Panc1 (cell line): Measurements from ENCODE around the gene RPH3AL.
"Not testable (repeated sequence)": the region's sequence is repeated elsewhere in the genome, so short reads cannot be mapped to it uniquely, and the experiment has no call there.

Experiments
- CTCF ChIP-seq: fragments of 450-650 bp; IDR thresholded peaks from 2 replicates; pipeline ENCODE4 v1.5.1; 2017; ENCODE audit warnings: mild to moderate bottlenecking
- POLR2AphosphoS5 ChIP-seq: IDR thresholded peaks from 2 replicates; pipeline ENCODE4 v1.6.1; 2012; ENCODE audit warnings: mild to moderate bottlenecking, low read depth, low read length, moderate library complexity
- SIN3A ChIP-seq: IDR thresholded peaks from 2 replicates; pipeline ENCODE4 v1.6.1; 2012; ENCODE audit warnings: low read depth, mild to moderate bottlenecking, low read length, moderate library complexity, borderline replicate concordance; ENCODE audit not compliant: insufficient read depth
- TCF7L2 ChIP-seq: IDR thresholded peaks from 2 replicates; pipeline ENCODE4 v1.6.1; 2011; ENCODE audit warnings: mild to moderate bottlenecking, low read depth, low read length, inconsistent platforms
- TF ChIP-seq, protein P1 (sequence below), 2 experiments: IDR thresholded peaks; 2 replicates each; pipeline ENCODE4 v1.6.1; 2011 to 2012; ENCODE audit warnings: low read depth in 2 of 2, control low read depth in 1 of 2, low read length in 1 of 2, mild to moderate bottlenecking in 1 of 2, moderate library complexity in 1 of 2; ENCODE audit not compliant: insufficient read depth in 1 of 2

DNA sequence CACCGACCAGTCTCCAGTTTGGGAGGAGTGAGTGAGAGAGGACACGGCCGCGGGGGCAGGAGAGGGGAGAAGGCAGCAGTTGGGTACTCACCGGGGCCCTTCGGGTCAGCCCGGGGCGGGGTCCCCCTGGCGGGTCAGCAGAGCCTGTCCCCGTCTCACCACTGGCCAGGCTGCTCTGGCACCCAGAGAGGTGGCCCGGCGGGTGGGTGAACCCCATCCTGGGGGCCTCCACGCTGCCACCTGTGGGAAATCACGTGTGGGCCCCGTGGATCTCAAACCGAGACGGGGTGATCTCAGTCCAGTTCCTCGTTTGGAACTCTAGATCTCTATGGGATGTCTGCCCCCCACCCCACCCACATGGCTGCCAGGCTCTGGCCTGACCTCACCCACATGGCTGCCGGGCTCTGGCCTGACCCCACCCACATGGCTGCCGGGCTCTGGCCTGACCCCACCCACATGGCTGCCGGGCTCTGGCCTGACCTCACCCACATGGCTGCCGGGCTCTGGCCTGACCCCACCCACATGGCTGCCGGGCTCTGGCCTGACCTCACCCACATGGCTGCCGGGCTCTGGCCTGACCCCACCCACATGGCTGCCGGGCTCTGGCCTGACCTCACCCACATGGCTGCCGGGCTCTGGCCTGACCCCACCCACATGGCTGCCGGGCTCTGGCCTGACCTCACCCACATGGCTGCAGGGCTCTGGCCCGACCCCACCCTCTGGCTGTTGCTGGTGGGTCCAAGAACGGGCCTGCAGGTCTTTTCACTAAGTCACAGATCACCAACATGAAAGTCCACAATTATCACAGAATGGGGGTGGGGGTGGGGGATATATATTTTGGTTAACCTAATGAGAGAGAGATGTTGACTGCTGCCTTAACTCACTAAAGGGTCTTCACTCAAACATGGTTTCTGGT, 136.8 kb downstream of the RPH3AL start:
- not testable (repeated sequence) for TF ChIP-seq POLR2AphosphoS5, CTCF, TCF7L2, SIN3A
- TF ChIP-seq, protein P1, sequence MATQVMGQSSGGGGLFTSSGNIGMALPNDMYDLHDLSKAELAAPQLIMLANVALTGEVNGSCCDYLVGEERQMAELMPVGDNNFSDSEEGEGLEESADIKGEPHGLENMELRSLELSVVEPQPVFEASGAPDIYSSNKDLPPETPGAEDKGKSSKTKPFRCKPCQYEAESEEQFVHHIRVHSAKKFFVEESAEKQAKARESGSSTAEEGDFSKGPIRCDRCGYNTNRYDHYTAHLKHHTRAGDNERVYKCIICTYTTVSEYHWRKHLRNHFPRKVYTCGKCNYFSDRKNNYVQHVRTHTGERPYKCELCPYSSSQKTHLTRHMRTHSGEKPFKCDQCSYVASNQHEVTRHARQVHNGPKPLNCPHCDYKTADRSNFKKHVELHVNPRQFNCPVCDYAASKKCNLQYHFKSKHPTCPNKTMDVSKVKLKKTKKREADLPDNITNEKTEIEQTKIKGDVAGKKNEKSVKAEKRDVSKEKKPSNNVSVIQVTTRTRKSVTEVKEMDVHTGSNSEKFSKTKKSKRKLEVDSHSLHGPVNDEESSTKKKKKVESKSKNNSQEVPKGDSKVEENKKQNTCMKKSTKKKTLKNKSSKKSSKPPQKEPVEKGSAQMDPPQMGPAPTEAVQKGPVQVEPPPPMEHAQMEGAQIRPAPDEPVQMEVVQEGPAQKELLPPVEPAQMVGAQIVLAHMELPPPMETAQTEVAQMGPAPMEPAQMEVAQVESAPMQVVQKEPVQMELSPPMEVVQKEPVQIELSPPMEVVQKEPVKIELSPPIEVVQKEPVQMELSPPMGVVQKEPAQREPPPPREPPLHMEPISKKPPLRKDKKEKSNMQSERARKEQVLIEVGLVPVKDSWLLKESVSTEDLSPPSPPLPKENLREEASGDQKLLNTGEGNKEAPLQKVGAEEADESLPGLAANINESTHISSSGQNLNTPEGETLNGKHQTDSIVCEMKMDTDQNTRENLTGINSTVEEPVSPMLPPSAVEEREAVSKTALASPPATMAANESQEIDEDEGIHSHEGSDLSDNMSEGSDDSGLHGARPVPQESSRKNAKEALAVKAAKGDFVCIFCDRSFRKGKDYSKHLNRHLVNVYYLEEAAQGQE (IDR thresholded peaks at IDR 0.05; ENCODE audit: insufficient read depth in 1 of 2, low read depth in 2 of 2, low read length in 1 of 2): not testable (repeated sequence)
